ENCODE measurements around the gene RNU6-8. TPM values are rescaled to one million over a fixed set of nuclear protein-coding genes. Genes with fewer than 3 reads are reported as not detected.

The RNU6-8 gene
- total RNA-seq, 3 donors from 2014 or later = not detected

GRCh38 chr14:32249371-32249770 lies 46.3 kb upstream of the RNU6-8 start:
- Histone ChIP-seq H3K9me3 (no peaks in the 10 kb centered on the region), H3K27me3 (no peaks in the 10 kb centered on the region), H3K36me3 (no peaks in the 10 kb centered on the region), H3K4me1 (no peaks in the 10 kb centered on the region), H3K4me3 (no peak overlapping the region), H3K27ac (no peak overlapping the region)
- no peak for TF ChIP-seq POLR2AphosphoS5 (IDR thresholded peaks at IDR 0.05)
- no peak for TF ChIP-seq POLR2A (IDR thresholded peaks at IDR 0.05)
- no peak for TF ChIP-seq CTCF (IDR thresholded peaks at IDR 0.05)
- DNase-seq (ENCODE audit: low spot score in 2 of 2) = no peak
- intact Hi-C loops (cut with DNase I; ENCODE audit: low total_unique reads) = loop anchor here (10.0 kb wide), 1 partner anchor 325 kb away; no protein-coding TSS in a partner anchor

GRCh38 chr14:32246751-32247150 lies 43.7 kb upstream of the RNU6-8 start:
- Histone ChIP-seq H3K4me1 (no peaks in the 10 kb centered on the region), H3K27me3 (no peaks in the 10 kb centered on the region), H3K9me3 (no peaks in the 10 kb centered on the region), H3K4me3 (no peak overlapping the region), H3K27ac (no peak overlapping the region), H3K36me3 (no peaks in the 10 kb centered on the region)
- intact Hi-C loops (cut with DNase I; ENCODE audit: low total_unique reads) = loop anchor here (10.0 kb wide), 1 partner anchor 322 kb away; no protein-coding TSS in a partner anchor
- TF ChIP-seq POLR2A (IDR thresholded peaks at IDR 0.05) = no peak
- TF ChIP-seq CTCF (IDR thresholded peaks at IDR 0.05) = no peak
- no peak for DNase-seq (ENCODE audit: low spot score in 2 of 2)

GRCh38 chr14:32244404-32244803 lies 41.3 kb upstream of the RNU6-8 start:
- Histone ChIP-seq H3K4me1 (no peaks in the 10 kb centered on the region), H3K36me3 (no peaks in the 10 kb centered on the region), H3K27me3 (no peaks in the 10 kb centered on the region), H3K27ac (no peak overlapping the region), H3K4me3 (no peak overlapping the region), H3K9me3 (no peaks in the 10 kb centered on the region)
- DNase-seq (ENCODE audit: low spot score in 2 of 2) = no peak
- no peak for TF ChIP-seq POLR2A (IDR thresholded peaks at IDR 0.05)
- TF ChIP-seq CTCF (IDR thresholded peaks at IDR 0.05) = no peak
- TF ChIP-seq POLR2AphosphoS5 (IDR thresholded peaks at IDR 0.05) = no peak
- intact Hi-C loops (cut with DNase I; ENCODE audit: low total_unique reads) = loop anchor here (10.0 kb wide), 1 partner anchor 320 kb away; no protein-coding TSS in a partner anchor

- H3K9me3 ChIP-seq = no peaks in the 10 kb centered on the region
- H3K36me3 ChIP-seq = no peaks in the 10 kb centered on the region
- no peaks in the 10 kb centered on the region for H3K27me3 ChIP-seq
- no peak for DNase-seq (ENCODE audit: low spot score in 2 of 2)
- no peaks in the 10 kb centered on the region for H3K4me1 ChIP-seq
- peak overlapping the region in 1 of 2 donors; percentile 61 for H3K27ac ChIP-seq
- TF ChIP-seq POLR2AphosphoS5 (IDR thresholded peaks at IDR 0.05) (no peak), POLR2A (IDR thresholded peaks at IDR 0.05) (no peak), CTCF (IDR thresholded peaks at IDR 0.05) (no peak)
- no peak overlapping the region for H3K4me3 ChIP-seq
- intact Hi-C loops (cut with DNase I; ENCODE audit: low total_unique reads) = no loop called here
These were observed 30.2 kb upstream of the RNU6-8 start for GRCh38 chr14:32233260-32233659.

- no peaks in the 10 kb centered on the region for H3K27me3 ChIP-seq
- intact Hi-C loops (cut with DNase I; ENCODE audit: low total_unique reads) = no loop called here
- H3K36me3 ChIP-seq = no peaks in the 10 kb centered on the region
- no peak overlapping the region for H3K4me3 ChIP-seq
- H3K9me3 ChIP-seq = no peaks in the 10 kb centered on the region
- peak overlapping the region; percentile 55 to 68 for H3K27ac ChIP-seq
- H3K4me1 ChIP-seq = no peaks in the 10 kb centered on the region
- DNase-seq (ENCODE audit: low spot score in 2 of 2) = peak in 1 of 2 donors; percentile 49
- no peak for TF ChIP-seq POLR2AphosphoS5 (IDR thresholded peaks at IDR 0.05)
- no peak for TF ChIP-seq POLR2A (IDR thresholded peaks at IDR 0.05)
- no peak for TF ChIP-seq CTCF (IDR thresholded peaks at IDR 0.05)
These were observed 29.4 kb upstream of the RNU6-8 start for GRCh38 chr14:32232481-32232880.

All from breast epithelium (tissue), 4 donors.